Fibroblast of villous mesenchyme (primary cell): ENCODE measurements around the gene LRCH1. TPM values are rescaled to one million over a fixed set of nuclear protein-coding genes. Genes with fewer than 3 reads are reported as not detected.
A peak's percentile ranks its signal among the peaks of the same experiment; 100 is the strongest.

Experiments
- DNase-seq: peaks from one replicate; pipeline ENCODE4 v3.0.0-alpha.2; 2010; ENCODE audit warnings: low read depth
- H3K4me3 ChIP-seq: 2 replicates; pipeline ENCODE4 v1.5.1; 2011; ENCODE audit warnings: low read depth, mild to moderate bottlenecking, low read length
- total RNA-seq: library from RNA; depleted of rRNA; stranded (reverse); fragments of >200 nt; gene quantifications from 2 replicates; pipeline ENCODE4 v1.2.3, GENCODE V29; 2012
- TF ChIP-seq, protein P1 (sequence below): IDR thresholded peaks from 2 replicates; pipeline ENCODE4 v1.5.1; 2012; ENCODE audit warnings: low read depth, mild to moderate bottlenecking, low read length; ENCODE audit not compliant: insufficient read depth

LRCH1 gene
- total RNA-seq, 1 donor: 9.1 TPM

DNA sequence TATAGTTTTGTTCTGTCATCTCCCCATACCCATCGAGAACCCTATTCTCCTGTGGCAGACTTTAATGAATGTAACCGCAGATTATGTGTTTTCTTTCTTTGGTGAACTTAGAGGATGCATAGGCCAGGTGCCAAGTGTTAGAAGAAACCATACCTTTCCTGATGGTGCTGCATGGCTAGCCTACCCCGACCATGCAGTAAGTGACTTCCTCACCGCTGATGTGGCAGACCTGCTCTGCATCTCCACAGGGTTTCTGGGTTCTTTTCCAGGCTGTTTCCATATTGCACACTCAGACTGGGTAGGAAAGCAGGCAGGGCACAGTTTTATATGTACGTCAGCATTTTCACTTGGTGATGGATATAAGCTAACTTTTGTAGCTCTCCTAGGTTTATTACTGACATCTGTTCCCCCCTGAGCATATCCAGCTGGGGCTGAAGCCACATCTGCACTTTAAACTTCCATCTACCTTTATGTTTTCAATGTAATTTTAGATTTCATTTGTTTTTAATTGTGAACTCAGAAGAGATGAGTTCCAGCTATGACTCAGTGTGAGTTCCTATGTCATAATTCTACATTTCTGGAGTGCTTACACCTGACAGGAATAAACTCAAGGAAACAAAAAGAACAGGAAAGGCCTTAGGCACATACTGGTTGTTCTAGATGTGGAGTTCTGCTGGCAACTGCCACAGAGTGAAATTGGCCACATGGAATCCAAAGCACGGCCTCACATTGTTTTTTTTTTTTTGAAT, 42.3 kb downstream of the LRCH1 start:
- no peak overlapping the region for H3K4me3 ChIP-seq
- TF ChIP-seq, protein P1, sequence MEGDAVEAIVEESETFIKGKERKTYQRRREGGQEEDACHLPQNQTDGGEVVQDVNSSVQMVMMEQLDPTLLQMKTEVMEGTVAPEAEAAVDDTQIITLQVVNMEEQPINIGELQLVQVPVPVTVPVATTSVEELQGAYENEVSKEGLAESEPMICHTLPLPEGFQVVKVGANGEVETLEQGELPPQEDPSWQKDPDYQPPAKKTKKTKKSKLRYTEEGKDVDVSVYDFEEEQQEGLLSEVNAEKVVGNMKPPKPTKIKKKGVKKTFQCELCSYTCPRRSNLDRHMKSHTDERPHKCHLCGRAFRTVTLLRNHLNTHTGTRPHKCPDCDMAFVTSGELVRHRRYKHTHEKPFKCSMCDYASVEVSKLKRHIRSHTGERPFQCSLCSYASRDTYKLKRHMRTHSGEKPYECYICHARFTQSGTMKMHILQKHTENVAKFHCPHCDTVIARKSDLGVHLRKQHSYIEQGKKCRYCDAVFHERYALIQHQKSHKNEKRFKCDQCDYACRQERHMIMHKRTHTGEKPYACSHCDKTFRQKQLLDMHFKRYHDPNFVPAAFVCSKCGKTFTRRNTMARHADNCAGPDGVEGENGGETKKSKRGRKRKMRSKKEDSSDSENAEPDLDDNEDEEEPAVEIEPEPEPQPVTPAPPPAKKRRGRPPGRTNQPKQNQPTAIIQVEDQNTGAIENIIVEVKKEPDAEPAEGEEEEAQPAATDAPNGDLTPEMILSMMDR: no peak
- DNase-seq: peak; percentile 45

DNA sequence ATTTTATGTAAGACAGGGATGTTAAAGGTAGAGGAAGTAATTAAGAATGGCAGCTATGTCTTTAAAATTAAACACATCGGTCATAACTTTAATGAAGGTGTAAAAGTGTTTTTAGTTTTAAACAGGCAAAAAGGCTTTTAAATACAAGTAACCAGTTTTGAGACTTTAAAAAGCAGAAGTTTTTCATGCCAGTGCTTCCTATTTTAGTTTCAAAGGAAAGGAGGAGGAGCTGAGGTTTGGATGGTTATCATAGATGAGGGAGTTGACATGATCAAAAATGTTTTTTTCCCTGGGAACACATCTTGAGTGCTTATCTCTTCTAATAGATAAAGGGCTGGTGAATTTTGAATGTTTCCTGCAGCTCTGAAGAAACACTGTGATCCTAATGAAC, 42.9 kb downstream of the LRCH1 start:
- H3K4me3 ChIP-seq: no peak overlapping the region
- TF ChIP-seq, protein P1: no peak
- no peak for DNase-seq

DNA sequence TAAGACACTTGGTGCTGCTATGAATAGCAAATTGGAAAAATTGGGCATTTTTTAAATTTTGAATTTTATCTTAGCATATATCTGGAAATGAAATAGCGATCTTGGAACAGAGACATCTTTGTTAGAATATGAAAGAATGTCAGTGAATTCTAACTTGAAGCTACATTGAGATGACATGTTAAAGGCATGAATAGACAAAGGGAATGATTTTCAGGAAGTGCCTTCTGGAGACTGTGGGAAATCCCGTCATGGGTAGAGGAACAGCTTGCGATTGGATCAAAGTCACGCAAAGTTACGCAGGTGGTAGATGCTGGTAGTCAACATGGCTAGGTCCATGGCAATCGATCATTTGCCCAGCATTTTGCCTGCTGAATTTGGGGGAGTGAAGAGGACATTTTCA, 43.5 kb downstream of the LRCH1 start:
- DNase-seq: no peak
- TF ChIP-seq, protein P1: no peak
- H3K4me3 ChIP-seq: no peak overlapping the region

DNA sequence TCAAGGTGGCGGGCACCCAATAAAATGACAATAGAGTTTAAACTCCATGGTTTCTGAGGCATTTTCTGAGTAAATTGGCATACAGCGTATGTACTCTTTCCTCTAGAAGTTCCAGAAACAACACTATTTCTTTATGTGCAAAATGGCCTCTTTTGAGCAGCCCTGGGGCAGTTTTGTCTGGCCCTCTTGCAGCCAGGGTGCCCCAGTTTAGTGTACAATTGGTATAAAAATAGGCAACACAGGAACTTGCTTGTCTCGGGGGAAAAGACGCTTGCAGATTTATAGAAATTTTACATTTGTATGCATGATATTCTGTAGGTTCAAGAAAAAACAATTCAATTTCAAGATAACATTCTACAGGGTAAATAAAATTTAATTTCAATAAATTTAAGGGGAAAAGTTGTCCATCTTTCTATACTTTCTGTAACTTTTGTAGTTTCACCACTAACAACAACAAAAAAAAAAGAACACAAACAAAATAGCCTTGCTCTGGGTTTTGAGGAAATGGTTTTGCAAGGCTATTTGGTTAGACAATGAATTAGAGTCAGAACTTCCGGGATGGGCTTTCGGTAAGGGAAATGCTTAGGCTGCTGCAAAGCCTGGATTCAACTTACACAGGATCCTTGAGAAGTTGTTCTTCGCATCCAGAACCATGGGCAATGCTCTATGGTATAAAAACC, 45.3 kb downstream of the LRCH1 start:
- H3K4me3 ChIP-seq: no peak overlapping the region
- DNase-seq: no peak
- TF ChIP-seq, protein P1: no peak

DNA sequence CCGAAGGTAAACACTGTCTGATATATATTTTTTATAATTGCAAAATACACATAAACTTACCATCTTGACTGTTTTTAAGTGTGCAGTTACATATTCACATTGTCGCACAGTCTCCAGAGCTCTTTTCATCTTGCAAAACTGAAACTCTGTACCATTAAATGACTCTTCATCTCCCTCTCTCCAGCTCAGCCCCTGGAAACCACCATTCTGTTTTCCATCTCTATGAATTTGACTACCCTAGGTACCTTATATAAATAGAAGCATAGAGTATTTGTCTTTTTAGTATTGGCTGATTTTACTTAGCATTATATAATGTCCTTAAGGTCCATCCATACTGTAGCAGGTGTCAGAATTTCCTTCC, 45.8 kb downstream of the LRCH1 start:
- TF ChIP-seq, protein P1: no peak
- no peak for DNase-seq
- H3K4me3 ChIP-seq: no peak overlapping the region

DNA sequence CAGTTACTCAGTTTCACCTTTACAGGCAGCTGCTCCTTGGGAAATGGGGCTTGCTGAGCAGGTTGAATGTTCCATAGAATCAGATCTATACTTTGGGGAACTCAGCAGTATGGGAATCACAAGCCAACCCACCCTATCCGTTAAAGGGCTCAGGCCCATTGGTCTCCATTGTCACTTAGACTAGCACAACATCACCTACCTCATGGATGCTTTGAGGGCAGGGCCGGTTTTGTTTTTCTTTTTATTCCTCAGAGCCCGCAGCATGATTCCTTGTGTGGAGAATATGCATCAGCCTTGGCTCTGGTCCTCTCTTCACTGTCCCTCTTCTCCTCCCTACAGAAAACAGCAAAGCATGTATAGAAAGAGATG, 48.0 kb downstream of the LRCH1 start:
- TF ChIP-seq, protein P1: no peak
- H3K4me3 ChIP-seq: no peak overlapping the region
- no peak for DNase-seq
